CD14-positive monocyte (primary cell): ENCODE results near the gene ANKRD53. TPM values are rescaled to one million over a fixed set of nuclear protein-coding genes. Genes with fewer than 3 reads are reported as not detected.
A peak's percentile ranks its signal among the peaks of the same experiment; 100 is the strongest.

ENCODE experiments used
- DNase-seq, 3 donors: peaks; one replicate each; pipeline ENCODE4 v3.0.0-alpha.2; 2011 to 2022
- H2AFZ ChIP-seq: 2 replicates; pipeline ENCODE4 v1.6.0; 2012; ENCODE audit warnings: mild to moderate bottlenecking, low read depth, low read length, inconsistent platforms; ENCODE audit not compliant: insufficient read depth, poor library complexity, severe bottlenecking
- H3K27ac ChIP-seq, 2 donors: 1 replicate in 1 of 2; 2 replicates in 1 of 2; pipeline ENCODE4 v1.5.1; 2012 to 2013; ENCODE audit warnings: low read length in 2 of 2, control low read depth in 1 of 2, inconsistent platforms in 1 of 2, low read depth in 1 of 2, mild to moderate bottlenecking in 1 of 2
- H3K27me3 ChIP-seq, 2 donors: one replicate each; pipeline versions ENCODE4 v1.6.0 to v1.6.1; 2011 to 2013; ENCODE audit warnings: low read length in 2 of 2; ENCODE audit not compliant: control insufficient read depth in 2 of 2, insufficient read depth in 2 of 2
- H3K36me3 ChIP-seq, 2 donors: replicated peaks in 1 of 2; 1 replicate in 1 of 2; 2 replicates in 1 of 2; pipeline versions ENCODE4 v1.5.1 to v1.6.1; 2012 to 2013; ENCODE audit warnings: low read length in 2 of 2, control low read depth in 1 of 2, inconsistent platforms in 1 of 2, mild to moderate bottlenecking in 1 of 2; ENCODE audit not compliant: insufficient read depth in 2 of 2, control insufficient read depth in 1 of 2
- H3K4me1 ChIP-seq, 2 donors: 1 replicate in 1 of 2; 2 replicates in 1 of 2; pipeline versions ENCODE4 v1.5.1 to v1.6.1; 2012 to 2013; ENCODE audit warnings: low read length in 2 of 2, control low read depth in 1 of 2, inconsistent platforms in 1 of 2, mild to moderate bottlenecking in 1 of 2, moderate library complexity in 1 of 2; ENCODE audit not compliant: insufficient read depth in 2 of 2, control insufficient read depth in 1 of 2
- H3K4me2 ChIP-seq: replicated peaks from 2 replicates; pipeline ENCODE3; 2012; ENCODE audit warnings: low read length, moderate library complexity, mild to moderate bottlenecking; ENCODE audit not compliant: poor library complexity, severe bottlenecking; ENCODE audit errors: extremely low read depth
- H3K4me3 ChIP-seq, 3 experiments: fragments of 200-600 bp in 1 of 3; sonication (generic) in 1 of 3; replicated peaks in 1 of 3; 1 replicate in 2 of 3; 2 replicates in 1 of 3; pipeline ENCODE4 v1.5.1; 2011 to 2013; ENCODE audit warnings: low read length in 3 of 3, mild to moderate bottlenecking in 3 of 3, control low read depth in 2 of 3, low read depth in 2 of 3, inconsistent platforms in 1 of 3, moderate library complexity in 1 of 3
- H3K79me2 ChIP-seq: 2 replicates; pipeline ENCODE4 v1.6.0; 2012; ENCODE audit warnings: mild to moderate bottlenecking, control low read depth, inconsistent platforms, low read length, moderate library complexity; ENCODE audit not compliant: insufficient read depth
- H3K9ac ChIP-seq: 2 replicates; pipeline ENCODE4 v1.6.0; 2017; ENCODE audit warnings: low read length, mild to moderate bottlenecking; ENCODE audit not compliant: insufficient read depth, poor library complexity, severe bottlenecking
- H3K9me3 ChIP-seq, 2 donors: replicated peaks in 1 of 2; 1 replicate in 1 of 2; 2 replicates in 1 of 2; pipeline versions ENCODE4 v1.5.1 to v1.6.1; 2012 to 2013; ENCODE audit warnings: low read length in 2 of 2, control low read depth in 1 of 2; ENCODE audit not compliant: control insufficient read depth in 1 of 2, insufficient read depth in 1 of 2
- H4K20me1 ChIP-seq: 2 replicates; pipeline ENCODE4 v1.6.0; 2012; ENCODE audit warnings: mild to moderate bottlenecking, low read length, control low read depth, moderate library complexity; ENCODE audit not compliant: insufficient read depth
- H3K27ac Mint-ChIP-seq, 7 donors: one replicate each; pipeline ENCODE4 v1.8.0; 2020; ENCODE audit warnings: mild to moderate bottlenecking in 7 of 7, mixed read lengths in 7 of 7, moderate library complexity in 6 of 7, inconsistent platforms in 2 of 7
- H3K27me3 Mint-ChIP-seq, 3 donors: one replicate each; pipeline ENCODE4 v1.8.0; 2021 to 2022; ENCODE audit warnings: low read depth in 3 of 3, mild to moderate bottlenecking in 3 of 3, mixed read lengths in 3 of 3, moderate library complexity in 3 of 3, inconsistent platforms in 1 of 3
- H3K36me3 Mint-ChIP-seq, 2 donors: one replicate each; pipeline ENCODE4 v1.8.0; 2020; ENCODE audit warnings: mixed read lengths in 2 of 2, inconsistent platforms in 1 of 2, mild to moderate bottlenecking in 1 of 2
- H3K4me1 Mint-ChIP-seq: one replicate; pipeline ENCODE4 v1.8.0; 2020; ENCODE audit warnings: mild to moderate bottlenecking, mixed read lengths
- H3K4me3 Mint-ChIP-seq, 2 donors: one replicate each; pipeline ENCODE4 v1.8.0; 2020; ENCODE audit warnings: mild to moderate bottlenecking in 2 of 2, mixed read lengths in 2 of 2, moderate library complexity in 1 of 2
- H3K9me3 Mint-ChIP-seq, 7 donors: one replicate each; pipeline ENCODE4 v1.8.0; 2020 to 2022; ENCODE audit warnings: mixed read lengths in 7 of 7, mild to moderate bottlenecking in 6 of 7, moderate library complexity in 6 of 7, inconsistent platforms in 2 of 7
- WGBS: methylation state at CpG from one replicate; pipeline ENCODE4 v1.1.5; 2013; ENCODE audit warnings: missing lambda C conversion rate; ENCODE audit not compliant: insufficient coverage; 5-methylcytosine and 5-hydroxymethylcytosine counted together
- intact Hi-C, 2 donors: fragments of 100-400 bp; cut with micrococcal nuclease; formaldehyde crosslinking; loops; one replicate each; pipeline versions ENCODE4 v1.15.0 to v1.15.1; 2023
- polyA minus RNA-seq: library from RNA; depleted of rRNA, polyadenylated mRNA; stranded (reverse); fragments of >200 nt; gene quantifications from 2 replicates; pipeline ENCODE4 v1.2.3, GENCODE V29; 2012
- polyA plus RNA-seq, 3 donors: library from polyadenylated mRNA; depleted of rRNA in 1 of 3; unstranded in 2 of 3; stranded (reverse) in 1 of 3; fragments of 300-500 nt in 2 of 3; fragments of >200 nt in 1 of 3; fragmentation: Illumina TruSeq in 2 of 3; gene quantifications; 1 replicate in 2 of 3; 2 replicates in 1 of 3; pipeline ENCODE4 v1.2.3, GENCODE V29; 2012 to 2021
- total RNA-seq, 12 experiments: library from RNA in 1 of 12; stranded (reverse) in 1 of 12; fragments of 120-200 nt in 1 of 12; gene quantifications; one replicate each; pipeline ENCODE4 v1.2.4 and lab custom pipeline; 2013 to 2026; ENCODE audit warnings: mixed read lengths in 6 of 12, inconsistent platforms in 1 of 12
- TF ChIP-seq, protein P1 (sequence below): fragments of 200-600 bp; IDR thresholded peaks from one replicate; pipeline ENCODE4 v1.8.0; 2022; ENCODE audit warnings: antibody characterized with exemption, mild to moderate bottlenecking

ANKRD53 gene, protein sequence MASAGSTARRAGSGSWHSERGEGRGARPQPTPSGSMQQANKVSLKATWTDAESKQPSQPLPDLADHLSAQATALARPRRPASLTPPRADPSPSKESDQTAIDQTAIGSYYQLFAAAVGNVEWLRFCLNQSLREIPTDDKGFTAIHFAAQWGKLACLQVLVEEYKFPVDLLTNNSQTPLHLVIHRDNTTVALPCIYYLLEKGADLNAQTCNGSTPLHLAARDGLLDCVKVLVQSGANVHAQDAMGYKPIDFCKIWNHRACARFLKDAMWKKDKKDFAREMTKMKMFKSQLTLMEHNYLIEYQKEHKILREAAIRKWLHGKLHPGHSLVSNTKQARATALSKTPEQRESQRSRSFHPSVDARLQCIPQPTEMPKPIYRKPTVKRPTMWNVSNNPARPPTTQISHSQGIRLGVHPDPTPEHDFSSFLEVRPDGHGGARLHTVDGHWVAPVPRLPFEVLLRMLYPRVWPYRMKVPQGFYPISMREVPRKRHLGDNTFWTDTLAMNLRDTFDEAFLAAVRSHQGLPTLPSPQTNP
- total RNA-seq (2013), result 0.13 TPM
- polyA plus RNA-seq (under 1 TPM in 1 of 3 donors, not detected in 2; 0.12 TPM), polyA minus RNA-seq (0.16 TPM in 1 of 2 replicates, not detected in the other), total RNA-seq (lab: John Stamatoyannopoulos, UW) (0.27 to 2.2 (median 0.90) reads per million in 11 experiments)

DNA sequence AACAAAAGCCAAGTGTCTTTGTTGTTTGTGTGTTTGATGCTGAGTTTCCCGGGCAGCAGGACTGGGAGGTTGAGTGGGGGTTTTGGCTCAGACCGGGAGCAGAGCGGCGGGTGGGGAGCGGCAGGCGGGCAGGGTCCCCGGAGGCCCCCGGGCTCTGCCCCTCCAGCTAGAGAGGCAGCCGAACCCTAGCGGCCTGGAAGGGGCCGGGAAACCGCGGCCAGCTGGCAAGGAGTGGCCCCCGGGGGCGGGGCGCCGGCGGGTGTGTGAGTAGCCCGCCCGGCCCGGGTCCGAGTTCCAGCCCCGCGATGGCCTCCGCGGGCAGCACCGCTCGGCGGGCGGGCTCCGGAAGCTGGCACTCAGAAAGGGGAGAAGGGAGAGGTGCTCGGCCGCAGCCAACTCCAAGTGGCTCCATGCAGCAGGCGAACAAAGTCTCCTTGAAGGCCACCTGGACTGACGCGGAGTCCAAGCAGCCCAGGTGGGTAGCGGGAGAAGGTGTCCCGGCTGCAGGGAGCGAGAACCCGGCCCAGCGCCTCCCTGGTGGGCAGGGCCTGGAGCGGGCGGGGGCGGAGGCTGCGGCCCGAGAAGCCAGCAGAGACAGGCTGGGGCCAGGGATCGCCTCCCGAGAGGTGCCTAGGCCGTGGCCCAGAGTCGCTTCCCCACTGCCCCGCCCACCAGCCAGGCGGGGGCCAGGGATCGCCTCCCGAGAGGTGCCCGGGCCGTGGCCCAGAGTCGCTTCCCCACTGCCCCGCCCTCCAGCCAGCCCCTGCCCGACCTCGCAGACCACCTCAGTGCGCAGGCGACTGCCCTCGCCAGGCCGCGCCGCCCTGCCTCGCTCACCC, at the start of gene ANKRD53:
Gene ANKRD53 (plus strand): TSS at position 290 of the 839 bp plus-strand sequence. CDS start 16 bp downstream, at position 306.
- Histone ChIP-seq H3K36me3 (no peaks in the 10 kb centered on the region), H3K79me2 (no peaks in the 10 kb centered on the region), H3K9me3 (no peaks in the 10 kb centered on the region), H3K27ac (peak within 1 kb of the TSS; percentile 70 to 88), H2AFZ (peak within 1 kb of the TSS; percentile 89), H3K27me3 (peaks cover 2 to 18% of the 10 kb centered on the region in 2 donors), H4K20me1 (no peaks in the 10 kb centered on the region), H3K4me2 (peak within 1 kb of the TSS; percentile 80), H3K4me1 (peaks cover 18 to 24% of the 10 kb centered on the region in 2 donors), H3K9ac (peak within 1 kb of the TSS; percentile 69), H3K4me3 (peak within 1 kb of the TSS; percentile 82 to 99 (median 87))
- Mint-ChIP-seq H3K4me3 (peak within 1 kb of the TSS; percentile 86 to 94), H3K27me3 (peaks cover 13 to 32% (median 16%) of the 10 kb centered on the region in 3 donors), H3K27ac (peak within 1 kb of the TSS; percentile 53 to 93 (median 90)), H3K9me3 (no peaks in the 10 kb centered on the region), H3K4me1 (peaks cover 16% of the 10 kb centered on the region), H3K36me3 (peaks cover 11 to 20% of the 10 kb centered on the region in 2 donors)
- TF ChIP-seq, protein P1, sequence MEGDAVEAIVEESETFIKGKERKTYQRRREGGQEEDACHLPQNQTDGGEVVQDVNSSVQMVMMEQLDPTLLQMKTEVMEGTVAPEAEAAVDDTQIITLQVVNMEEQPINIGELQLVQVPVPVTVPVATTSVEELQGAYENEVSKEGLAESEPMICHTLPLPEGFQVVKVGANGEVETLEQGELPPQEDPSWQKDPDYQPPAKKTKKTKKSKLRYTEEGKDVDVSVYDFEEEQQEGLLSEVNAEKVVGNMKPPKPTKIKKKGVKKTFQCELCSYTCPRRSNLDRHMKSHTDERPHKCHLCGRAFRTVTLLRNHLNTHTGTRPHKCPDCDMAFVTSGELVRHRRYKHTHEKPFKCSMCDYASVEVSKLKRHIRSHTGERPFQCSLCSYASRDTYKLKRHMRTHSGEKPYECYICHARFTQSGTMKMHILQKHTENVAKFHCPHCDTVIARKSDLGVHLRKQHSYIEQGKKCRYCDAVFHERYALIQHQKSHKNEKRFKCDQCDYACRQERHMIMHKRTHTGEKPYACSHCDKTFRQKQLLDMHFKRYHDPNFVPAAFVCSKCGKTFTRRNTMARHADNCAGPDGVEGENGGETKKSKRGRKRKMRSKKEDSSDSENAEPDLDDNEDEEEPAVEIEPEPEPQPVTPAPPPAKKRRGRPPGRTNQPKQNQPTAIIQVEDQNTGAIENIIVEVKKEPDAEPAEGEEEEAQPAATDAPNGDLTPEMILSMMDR, result no peak
- peak in 2 of 3 donors; percentile 20 to 26 for DNase-seq
- intact Hi-C loops, result no loop called here
- WGBS, result 3% methylated on average over 67 of the region's 67 CpGs
